Ovary (tissue), 9 donors: ENCODE results near the gene RINT1. TPM values are rescaled to one million over a fixed set of nuclear protein-coding genes. Genes with fewer than 3 reads are reported as not detected.

Experiments
- DNase-seq, 5 donors: peaks; one replicate each; pipeline ENCODE4 v3.0.0-alpha.2; 2019 to 2020
- H3K27ac ChIP-seq, 2 donors: fragments of 200-600 bp; one replicate each; pipeline versions ENCODE4 v1.5.1 to v1.8.0; 2019 to 2022
- H3K27me3 ChIP-seq: fragments of 200-600 bp; one replicate; pipeline ENCODE4 v1.8.0; 2022
- H3K36me3 ChIP-seq: fragments of 200-600 bp; sonication (generic); one replicate; pipeline ENCODE4 v1.5.1; 2019
- H3K4me1 ChIP-seq: one replicate; pipeline ENCODE4 v1.8.1; 2013; ENCODE audit warnings: mild to moderate bottlenecking, moderate library complexity; ENCODE audit not compliant: insufficient read depth
- H3K4me3 ChIP-seq: fragments of 200-600 bp; sonication (generic); one replicate; pipeline ENCODE4 v1.5.1; 2017
- H3K9me3 ChIP-seq, 2 donors: fragments of 200-600 bp in 1 of 2; sonication (generic) in 1 of 2; one replicate each; pipeline versions ENCODE4 v1.5.1 to v1.8.1; 2013 to 2019; ENCODE audit warnings: mild to moderate bottlenecking in 1 of 2, moderate library complexity in 1 of 2
- CTCF ChIP-seq, 3 donors: fragments of 450-650 bp in 2 of 3; fragments of 200-600 bp in 1 of 3; IDR thresholded peaks; one replicate each; pipeline versions ENCODE4 v1.5.1 to v1.8.0; 2016 to 2022; ENCODE audit warnings: antibody characterized with exemption in 3 of 3, mild to moderate bottlenecking in 1 of 3
- EP300 ChIP-seq: sonication (generic); formaldehyde crosslinking; IDR thresholded peaks from one replicate; pipeline ENCODE4 v1.6.1; 2017; ENCODE audit warnings: antibody characterized with exemption
- POLR2A ChIP-seq: fragments of 450-650 bp; IDR thresholded peaks from one replicate; pipeline ENCODE4 v1.6.1; 2017; ENCODE audit warnings: antibody characterized with exemption, mild to moderate bottlenecking, moderate library complexity
- WGBS, 3 donors: extraction: QIAGEN DNeasy Blood & Tissue Kit in 1 of 3; methylation state at CpG; one replicate each; pipeline versions ENCODE4 v1.1.5 to v1.1.7; 2013 to 2017; 5-methylcytosine and 5-hydroxymethylcytosine counted together
- intact Hi-C, 4 donors: fragments of 100-400 bp; cut with DNase I; formaldehyde crosslinking; loops; one replicate each; pipeline versions ENCODE4 v1.11.0 to v1.15.1; 2022 to 2023
- polyA plus RNA-seq, 2 donors: library from polyadenylated mRNA; stranded (reverse); fragments of 200-250 nt in 1 of 2; fragments of 350-450 nt in 1 of 2; fragmentation: Illumina TruSeq in 1 of 2; extraction: RNeasy Lipid Tissue Mini Kit (QIAGEN cat#74804) in 1 of 2; gene quantifications; one replicate each; pipeline ENCODE4 v1.2.3, GENCODE V29; 2013 to 2014
- total RNA-seq, 7 donors: library from RNA; depleted of rRNA in 2 of 7; stranded (reverse); fragments of >200 nt in 2 of 7; fragmentation: NEBNext Ultra II Directional in 3 of 7; extraction: Animal tissue kit (Norgen Biotek cat#: 25700) in 3 of 7; gene quantifications; one replicate each; pipeline versions ENCODE4 v1.1.0 to v1.2.4, GENCODE V29; 2016 to 2023
- donor health status: DM: no; HTN: no; CAD: no; lungs with moderate emphysema.
- donor health status: DM: no; HTN: no; CAD: no.
- donor health status: Bipolar disorder and iron deficiency.
- donor health status: DM: yes; HTN: yes; CAD: no.
- donor health status: DM: no; HTN: no; CAD: no.
- donor health status: DM: yes; HTN: yes; CAD: no.

RINT1 gene
- total and polyA plus RNA-seq, 9 donors: 9.7 to 20.2 (median 12.3) TPM

GRCh38 chr7:105559926-105560325 lies 27.9 kb downstream of the RINT1 start:
- Histone ChIP-seq H3K9me3 (no peaks in the 10 kb centered on the region), H3K27me3 (no peaks in the 10 kb centered on the region), H3K36me3 (no peaks in the 10 kb centered on the region), H3K27ac (no peak overlapping the region), H3K4me1 (no peaks in the 10 kb centered on the region), H3K4me3 (no peak overlapping the region)
- intact Hi-C loops: no loop called here
- no peak for DNase-seq
- 81 to 86% (median 83%) methylated on average over 1 of the region's 1 CpG for WGBS, 3 donors
- TF ChIP-seq EP300: no peak
- no peak for TF ChIP-seq CTCF (IDR thresholded peaks at IDR 0.05)
- no peak for TF ChIP-seq POLR2A

- no peaks in the 10 kb centered on the region for H3K4me1 ChIP-seq
- no peaks in the 10 kb centered on the region for H3K36me3 ChIP-seq
- H3K4me3 ChIP-seq: no peak overlapping the region
- 97 to 98% (median 97%) methylated on average over 4 of the region's 4 CpGs for WGBS, 3 donors
- H3K27me3 ChIP-seq: no peaks in the 10 kb centered on the region
- no peaks in the 10 kb centered on the region for H3K9me3 ChIP-seq
- intact Hi-C loops: no loop called here
- DNase-seq: no peak
- TF ChIP-seq EP300 (no peak), POLR2A (no peak), CTCF (IDR thresholded peaks at IDR 0.05) (no peak)
- H3K27ac ChIP-seq: no peak overlapping the region
Observed at GRCh38 chr7:105565190-105565589, 33.2 kb downstream of the RINT1 start.

- Histone ChIP-seq H3K4me1 (no peaks in the 10 kb centered on the region), H3K36me3 (no peaks in the 10 kb centered on the region), H3K4me3 (no peak overlapping the region), H3K27ac (no peak overlapping the region), H3K27me3 (no peaks in the 10 kb centered on the region), H3K9me3 (no peaks in the 10 kb centered on the region)
- no peak for TF ChIP-seq POLR2A
- TF ChIP-seq CTCF (IDR thresholded peaks at IDR 0.05): no peak
- no peak for TF ChIP-seq EP300
- no peak for DNase-seq
- WGBS, 3 donors: 10 to 45% (median 19%) methylated on average over 2 of the region's 2 CpGs
- intact Hi-C loops: no loop called here
Observed at GRCh38 chr7:105567024-105567423, 35.0 kb downstream of the RINT1 start.

GRCh38 chr7:105567821-105568220 lies 35.8 kb downstream of the RINT1 start:
- no peaks in the 10 kb centered on the region for H3K9me3 ChIP-seq
- 82 to 89% (median 88%) methylated on average over 3 of the region's 3 CpGs for WGBS, 3 donors
- no peaks in the 10 kb centered on the region for H3K27me3 ChIP-seq
- intact Hi-C loops: no loop called here
- TF ChIP-seq POLR2A: no peak
- no peak for TF ChIP-seq EP300
- TF ChIP-seq CTCF (IDR thresholded peaks at IDR 0.05): no peak
- no peaks in the 10 kb centered on the region for H3K4me1 ChIP-seq
- H3K4me3 ChIP-seq: no peak overlapping the region
- H3K36me3 ChIP-seq: no peaks in the 10 kb centered on the region
- no peak overlapping the region for H3K27ac ChIP-seq
- DNase-seq: no peak

GRCh38 chr7:105571891-105572290 lies 39.9 kb downstream of the RINT1 start:
- TF ChIP-seq POLR2A (no peak), EP300 (no peak), CTCF (IDR thresholded peaks at IDR 0.05) (no peak)
- Histone ChIP-seq H3K27ac (no peak overlapping the region), H3K4me1 (no peaks in the 10 kb centered on the region), H3K4me3 (no peak overlapping the region), H3K9me3 (no peaks in the 10 kb centered on the region), H3K36me3 (no peaks in the 10 kb centered on the region), H3K27me3 (no peaks in the 10 kb centered on the region)
- 82 to 92% (median 88%) methylated on average over 2 of the region's 2 CpGs for WGBS, 3 donors
- no peak for DNase-seq
- intact Hi-C loops: no loop called here
